Activated naive CD8-positive, alpha-beta T cell treated with anti-CD3 and anti-CD28 coated beads for 36 hours (primary cell): ENCODE results near the gene SHE. TPM values are rescaled to one million over a fixed set of nuclear protein-coding genes. Genes with fewer than 3 reads are reported as not detected.
A peak's percentile ranks its signal among the peaks of the same experiment; 100 is the strongest.

Source experiments
- DNase-seq: peaks from one replicate; pipeline ENCODE4 v3.0.0; 2021
- H3K27ac Mint-ChIP-seq: one replicate; pipeline ENCODE4 v1.8.0; 2022; ENCODE audit warnings: mild to moderate bottlenecking, moderate library complexity, mixed read lengths
- H3K27me3 Mint-ChIP-seq: one replicate; pipeline ENCODE4 v1.8.0; 2022; ENCODE audit warnings: mild to moderate bottlenecking, mixed read lengths
- H3K36me3 Mint-ChIP-seq: one replicate; pipeline ENCODE4 v1.8.0; 2021; ENCODE audit warnings: mild to moderate bottlenecking, mixed read lengths
- H3K4me1 Mint-ChIP-seq: one replicate; pipeline ENCODE4 v1.8.0; 2021; ENCODE audit warnings: mixed read lengths
- H3K4me3 Mint-ChIP-seq: one replicate; pipeline ENCODE4 v1.8.0; 2022; ENCODE audit warnings: mild to moderate bottlenecking, moderate library complexity, mixed read lengths
- H3K9me3 Mint-ChIP-seq: one replicate; pipeline ENCODE4 v1.8.0; 2022; ENCODE audit warnings: mixed read lengths
- total RNA-seq, 2 experiments: library from RNA; stranded (reverse); gene quantifications; one replicate each; pipeline ENCODE4 v1.2.3, GENCODE V29; 2021

Gene SHE
- total RNA-seq, 2 experiments from 2014 or later = not detected

DNA sequence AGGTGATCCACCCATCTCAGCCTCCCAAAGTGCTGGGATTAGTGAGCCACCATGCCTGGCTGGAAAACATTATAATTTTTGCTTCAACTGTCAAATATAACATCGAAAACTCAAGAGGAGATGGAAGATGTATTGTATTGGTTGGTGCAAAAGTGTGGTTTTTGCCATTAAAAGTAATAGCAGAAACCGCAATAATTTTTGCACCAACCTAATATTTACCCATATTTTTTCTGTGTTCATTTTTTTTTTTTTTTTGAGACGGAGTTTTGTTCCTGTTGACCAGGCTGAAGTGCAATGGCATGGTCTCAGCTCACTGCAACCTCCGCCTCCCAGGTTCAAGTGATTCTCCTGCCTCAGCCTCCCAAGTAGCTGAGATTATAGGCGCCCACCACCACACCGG, 27.1 kb upstream of the SHE start:
- no peak for DNase-seq
- H3K4me3 Mint-ChIP-seq = no peak overlapping the region
- no peaks in the 10 kb centered on the region for H3K4me1 Mint-ChIP-seq
- H3K27ac Mint-ChIP-seq = no peak overlapping the region
- peaks cover 3% of the 10 kb centered on the region for H3K27me3 Mint-ChIP-seq
- no peaks in the 10 kb centered on the region for H3K36me3 Mint-ChIP-seq
- H3K9me3 Mint-ChIP-seq = no peaks in the 10 kb centered on the region

GRCh38 chr1:154527192-154527591, 25.0 kb upstream of the SHE start:
- DNase-seq = no peak
- H3K27ac Mint-ChIP-seq = no peak overlapping the region
- no peaks in the 10 kb centered on the region for H3K4me1 Mint-ChIP-seq
- no peaks in the 10 kb centered on the region for H3K36me3 Mint-ChIP-seq
- no peak overlapping the region for H3K4me3 Mint-ChIP-seq
- peaks cover 3% of the 10 kb centered on the region for H3K27me3 Mint-ChIP-seq
- H3K9me3 Mint-ChIP-seq = no peaks in the 10 kb centered on the region

DNA sequence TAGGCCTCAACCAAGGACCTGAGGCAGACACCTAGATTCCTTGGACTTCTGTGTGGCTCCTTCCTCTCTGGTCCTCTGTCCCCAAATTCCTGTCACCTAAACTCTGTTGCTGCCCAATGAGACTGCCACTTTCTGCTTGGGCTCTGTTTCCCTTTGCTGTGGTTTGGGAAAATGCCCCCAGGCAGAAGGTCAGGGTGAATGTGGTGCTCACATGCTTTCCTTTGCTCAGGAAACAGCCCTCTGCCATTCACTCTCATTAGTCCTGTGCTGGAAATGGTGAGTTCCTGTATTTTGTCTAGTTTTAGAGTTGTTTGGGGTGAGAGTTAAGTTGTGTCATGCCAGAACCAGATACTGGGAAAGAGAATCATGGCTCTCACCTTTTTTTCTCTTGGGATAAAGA, 22.7 kb upstream of the SHE start:
- Mint-ChIP-seq H3K36me3 (no peaks in the 10 kb centered on the region), H3K4me3 (no peak overlapping the region), H3K27me3 (peaks cover 3% of the 10 kb centered on the region), H3K4me1 (peaks cover 3% of the 10 kb centered on the region), H3K27ac (no peak overlapping the region), H3K9me3 (no peaks in the 10 kb centered on the region)
- DNase-seq = no peak

DNA sequence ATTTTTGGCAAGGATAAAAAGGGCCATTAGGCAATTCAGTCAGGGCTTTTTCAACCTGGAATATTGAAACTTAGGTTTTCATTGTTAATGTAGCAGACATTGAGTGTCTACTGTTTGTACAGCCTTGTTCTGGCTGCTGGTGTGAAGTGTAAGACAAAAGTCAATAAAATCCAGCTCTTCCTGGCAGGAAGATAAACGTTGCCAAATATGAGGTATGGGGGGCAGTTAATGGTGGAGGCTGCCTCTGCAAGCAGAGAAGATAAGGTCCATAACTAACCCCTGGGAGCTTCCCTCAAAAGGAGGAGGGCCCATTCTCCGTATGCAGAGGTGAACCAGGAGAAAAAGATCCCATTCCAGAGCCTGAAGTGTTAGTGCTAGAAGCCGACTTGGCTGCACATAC, 19.5 kb upstream of the SHE start:
- H3K27me3 Mint-ChIP-seq = no peaks in the 10 kb centered on the region
- H3K27ac Mint-ChIP-seq = no peak overlapping the region
- H3K36me3 Mint-ChIP-seq = no peaks in the 10 kb centered on the region

GRCh38 chr1:154520333-154520732, 18.1 kb upstream of the SHE start:
- no peak for DNase-seq
- no peak overlapping the region for H3K4me3 Mint-ChIP-seq
- H3K4me1 Mint-ChIP-seq = peaks cover 3% of the 10 kb centered on the region
- H3K27ac Mint-ChIP-seq = no peak overlapping the region
- no peaks in the 10 kb centered on the region for H3K9me3 Mint-ChIP-seq
- H3K36me3 Mint-ChIP-seq = no peaks in the 10 kb centered on the region
- no peaks in the 10 kb centered on the region for H3K27me3 Mint-ChIP-seq

More for the DNA sequence above, 19.5 kb upstream of the SHE start:
- Mint-ChIP-seq H3K4me3 (no peak overlapping the region), H3K9me3 (no peaks in the 10 kb centered on the region), H3K4me1 (peaks cover 3% of the 10 kb centered on the region)
- no peak for DNase-seq

DNA sequence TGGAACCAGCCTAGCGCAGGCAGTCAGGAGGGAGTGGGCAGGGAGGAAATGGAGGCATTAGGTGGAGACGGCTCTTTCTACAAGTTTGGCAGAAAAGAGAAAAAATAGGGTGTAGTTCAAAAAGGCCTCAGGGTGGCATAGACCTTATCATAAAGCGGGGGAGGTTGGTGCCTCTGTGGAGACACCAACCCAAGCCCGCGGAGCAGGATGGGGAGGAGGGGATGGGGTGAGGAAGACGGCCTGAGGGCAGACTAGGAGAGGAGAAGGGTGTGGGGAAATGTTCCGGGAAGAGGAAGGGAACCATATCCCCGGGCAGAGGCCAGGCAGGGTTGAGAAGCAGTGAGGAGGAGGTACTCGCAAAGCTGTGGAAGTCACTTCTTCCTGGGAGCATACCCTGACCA, 17.4 kb upstream of the SHE start:
- Mint-ChIP-seq H3K4me1 (peaks cover 3% of the 10 kb centered on the region), H3K9me3 (no peaks in the 10 kb centered on the region), H3K4me3 (no peak overlapping the region), H3K27ac (no peak overlapping the region), H3K36me3 (no peaks in the 10 kb centered on the region), H3K27me3 (no peaks in the 10 kb centered on the region)
- DNase-seq = no peak

DNA sequence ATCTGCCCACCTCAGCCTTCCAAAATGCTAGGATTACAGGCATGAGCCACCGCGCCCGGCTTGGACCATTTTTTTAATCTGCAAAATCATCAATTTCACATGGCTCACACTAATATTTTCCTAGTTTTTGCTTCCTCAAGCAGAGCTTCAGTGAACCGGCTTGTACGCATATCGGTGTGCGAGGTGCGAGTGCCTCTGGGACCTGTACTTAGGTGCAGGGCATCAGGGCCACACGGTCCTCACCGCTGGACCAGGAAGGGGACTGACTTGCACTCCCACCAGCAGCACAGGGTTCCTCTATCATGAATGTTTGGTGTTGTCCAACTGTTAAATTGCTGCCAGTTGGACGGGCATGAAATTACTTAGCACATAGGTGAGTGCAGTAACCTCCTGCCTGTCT, 15.4 kb upstream of the SHE start:
- H3K9me3 Mint-ChIP-seq = no peaks in the 10 kb centered on the region

DNA sequence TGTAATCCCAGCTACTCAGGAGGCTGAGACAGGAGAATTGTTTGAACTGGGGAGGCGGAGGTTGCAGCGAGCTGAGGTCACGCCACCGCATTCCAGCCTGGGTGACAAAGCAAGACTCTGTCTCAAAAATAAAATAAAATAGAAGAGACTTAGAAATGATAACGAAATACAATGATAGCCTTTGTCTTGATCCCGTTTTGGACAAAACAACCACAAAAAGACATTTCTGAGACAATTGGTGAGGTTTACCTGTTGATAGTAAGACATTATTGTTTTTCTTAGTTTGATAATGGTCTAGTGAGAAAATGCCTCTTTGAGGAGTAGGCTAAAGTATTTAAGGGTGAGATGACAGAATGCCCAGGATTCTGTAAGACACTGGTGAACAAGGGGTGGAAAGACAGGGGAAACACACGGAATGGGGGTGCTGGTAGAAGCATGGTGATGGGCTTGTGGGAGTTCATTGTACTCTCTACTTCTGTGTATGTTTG, 11.9 kb upstream of the SHE start:
- H3K27ac Mint-ChIP-seq = no peak overlapping the region
- no peaks in the 10 kb centered on the region for H3K4me1 Mint-ChIP-seq
- peaks cover 7% of the 10 kb centered on the region for H3K27me3 Mint-ChIP-seq
- H3K9me3 Mint-ChIP-seq = no peaks in the 10 kb centered on the region
- no peak for DNase-seq
- no peak overlapping the region for H3K4me3 Mint-ChIP-seq
- no peaks in the 10 kb centered on the region for H3K36me3 Mint-ChIP-seq

More for the DNA sequence above, 15.4 kb upstream of the SHE start:
- H3K27me3 Mint-ChIP-seq = no peaks in the 10 kb centered on the region
- peaks cover 3% of the 10 kb centered on the region for H3K4me1 Mint-ChIP-seq
- no peak for DNase-seq
- no peaks in the 10 kb centered on the region for H3K36me3 Mint-ChIP-seq
- no peak overlapping the region for H3K27ac Mint-ChIP-seq
- no peak overlapping the region for H3K4me3 Mint-ChIP-seq

- no peak overlapping the region for H3K27ac Mint-ChIP-seq
- H3K27me3 Mint-ChIP-seq = peaks cover 11% of the 10 kb centered on the region
- H3K36me3 Mint-ChIP-seq = no peaks in the 10 kb centered on the region
- no peak overlapping the region for H3K4me3 Mint-ChIP-seq
- no peak for DNase-seq
- no peaks in the 10 kb centered on the region for H3K9me3 Mint-ChIP-seq
- H3K4me1 Mint-ChIP-seq = no peaks in the 10 kb centered on the region
These were observed 10.5 kb upstream of the SHE start for GRCh38 chr1:154512760-154513159.

DNA sequence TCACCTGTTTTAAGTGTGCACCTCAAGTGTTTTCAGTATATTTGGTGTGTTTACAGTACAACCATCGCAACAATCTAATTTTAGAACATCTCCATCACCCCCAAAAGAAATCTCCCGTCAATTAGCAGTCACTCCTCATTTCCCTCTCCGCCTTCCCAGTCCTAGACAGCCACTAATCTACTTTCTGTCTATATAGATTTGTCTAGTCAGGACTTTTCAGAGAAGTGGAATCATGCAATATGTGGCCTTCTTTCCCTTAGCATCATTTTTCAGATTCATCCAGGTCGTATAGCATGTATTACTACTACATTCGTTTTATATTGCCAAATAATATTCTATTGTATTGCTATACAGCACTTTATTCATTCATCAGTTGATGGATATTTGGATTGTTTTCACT, 1.7 kb upstream of the SHE start:
- no peak overlapping the region for H3K27ac Mint-ChIP-seq
- no peak for DNase-seq
- no peaks in the 10 kb centered on the region for H3K36me3 Mint-ChIP-seq
- peaks cover 76% of the 10 kb centered on the region for H3K27me3 Mint-ChIP-seq
- H3K4me1 Mint-ChIP-seq = peaks cover 4% of the 10 kb centered on the region
- H3K4me3 Mint-ChIP-seq = no peak overlapping the region
- no peaks in the 10 kb centered on the region for H3K9me3 Mint-ChIP-seq

DNA sequence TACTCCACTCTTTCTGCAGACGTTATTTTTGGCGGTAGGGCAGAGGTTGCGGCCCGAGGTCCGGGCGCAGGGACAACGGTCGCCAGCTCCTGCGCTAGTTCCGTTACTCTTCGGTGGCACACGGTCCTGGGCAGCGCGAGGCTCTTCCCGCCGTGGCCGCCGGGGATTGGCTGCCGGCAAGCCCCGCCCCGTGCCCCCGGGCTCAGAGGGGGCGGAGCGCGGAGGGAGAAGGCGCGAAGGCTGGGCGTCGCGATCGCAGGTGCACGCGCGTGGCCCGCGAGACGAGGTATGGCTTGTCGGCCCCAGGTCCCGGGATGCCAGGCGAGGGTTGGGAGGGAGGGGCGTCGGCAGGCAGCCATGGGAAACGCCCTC, 518 bp upstream of the SHE start:
- H3K27ac Mint-ChIP-seq = no peak overlapping the region
- DNase-seq = peak; percentile 12
- no peaks in the 10 kb centered on the region for H3K9me3 Mint-ChIP-seq
- H3K4me3 Mint-ChIP-seq = peak overlapping the region; percentile 51
- no peaks in the 10 kb centered on the region for H3K36me3 Mint-ChIP-seq
- H3K4me1 Mint-ChIP-seq = peaks cover 4% of the 10 kb centered on the region
- peaks cover 71% of the 10 kb centered on the region for H3K27me3 Mint-ChIP-seq

DNA sequence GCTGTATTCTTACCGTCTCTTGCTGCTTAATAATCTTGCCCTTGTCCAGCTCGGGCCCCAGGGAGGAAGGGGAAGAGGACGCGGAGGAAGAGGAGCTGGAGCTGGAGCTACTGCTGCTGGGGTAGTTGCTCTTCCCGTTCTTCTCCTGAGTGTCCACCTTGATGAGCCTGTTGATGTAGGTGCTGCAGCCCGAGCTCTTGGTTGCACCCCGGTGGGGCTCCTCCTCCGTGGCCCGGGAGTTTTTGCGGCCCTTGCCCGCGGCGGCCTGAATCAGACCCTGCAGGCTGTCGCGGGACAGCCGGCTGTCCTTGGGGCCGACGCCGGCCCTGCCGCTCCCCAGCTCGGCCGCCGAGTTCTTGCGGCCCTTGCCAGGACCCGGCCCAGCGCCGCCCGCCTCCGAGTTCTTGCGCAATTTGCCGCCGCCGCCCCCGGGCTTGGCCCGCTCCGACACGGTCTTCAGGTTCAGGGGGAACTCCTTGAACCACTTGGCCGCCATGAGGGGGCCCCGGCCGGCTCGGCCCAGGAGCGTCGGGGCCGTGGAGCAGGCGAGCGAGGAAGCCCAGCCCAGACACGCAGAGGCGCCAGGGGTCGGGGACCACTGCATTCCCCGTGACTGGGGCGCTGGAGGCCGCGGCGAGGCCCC, 668 bp downstream of the SHE start:
- no peaks in the 10 kb centered on the region for H3K9me3 Mint-ChIP-seq
- H3K27ac Mint-ChIP-seq = no peak overlapping the region
- peaks cover 63% of the 10 kb centered on the region for H3K27me3 Mint-ChIP-seq
- no peaks in the 10 kb centered on the region for H3K36me3 Mint-ChIP-seq
- H3K4me1 Mint-ChIP-seq = peaks cover 13% of the 10 kb centered on the region
- no peak overlapping the region for H3K4me3 Mint-ChIP-seq
- DNase-seq = peak; percentile 10

DNA sequence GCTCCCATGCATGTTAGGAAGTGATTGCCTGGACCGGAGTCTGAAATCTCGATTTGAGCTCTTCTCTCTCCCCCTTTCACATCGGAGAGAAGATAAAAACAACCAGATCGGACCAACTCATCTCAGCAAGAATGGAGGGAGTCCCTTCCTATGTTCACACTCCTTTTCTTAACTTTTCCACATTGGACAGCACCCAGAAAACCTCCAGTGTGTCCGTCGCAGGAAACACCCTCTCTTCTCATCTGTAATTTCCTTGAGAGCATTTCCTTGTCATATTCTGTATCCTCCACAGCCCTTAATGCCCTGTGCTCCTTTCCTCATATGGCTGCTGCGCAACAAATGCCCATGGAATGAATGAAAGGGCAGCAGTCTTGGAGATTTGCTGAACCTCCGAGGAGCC, 1.7 kb downstream of the SHE start:
- H3K27me3 Mint-ChIP-seq = peaks cover 55% of the 10 kb centered on the region
- no peaks in the 10 kb centered on the region for H3K9me3 Mint-ChIP-seq
- no peak overlapping the region for H3K27ac Mint-ChIP-seq
- no peaks in the 10 kb centered on the region for H3K36me3 Mint-ChIP-seq
- no peak for DNase-seq
- H3K4me1 Mint-ChIP-seq = peaks cover 20% of the 10 kb centered on the region
- H3K4me3 Mint-ChIP-seq = no peak overlapping the region

GRCh38 chr1:154499446-154499845, 2.8 kb downstream of the SHE start:
- peaks cover 48% of the 10 kb centered on the region for H3K27me3 Mint-ChIP-seq
- no peak overlapping the region for H3K4me3 Mint-ChIP-seq
- no peak overlapping the region for H3K27ac Mint-ChIP-seq
- peaks cover 22% of the 10 kb centered on the region for H3K4me1 Mint-ChIP-seq
- no peak for DNase-seq
- no peaks in the 10 kb centered on the region for H3K36me3 Mint-ChIP-seq
- H3K9me3 Mint-ChIP-seq = no peaks in the 10 kb centered on the region

DNA sequence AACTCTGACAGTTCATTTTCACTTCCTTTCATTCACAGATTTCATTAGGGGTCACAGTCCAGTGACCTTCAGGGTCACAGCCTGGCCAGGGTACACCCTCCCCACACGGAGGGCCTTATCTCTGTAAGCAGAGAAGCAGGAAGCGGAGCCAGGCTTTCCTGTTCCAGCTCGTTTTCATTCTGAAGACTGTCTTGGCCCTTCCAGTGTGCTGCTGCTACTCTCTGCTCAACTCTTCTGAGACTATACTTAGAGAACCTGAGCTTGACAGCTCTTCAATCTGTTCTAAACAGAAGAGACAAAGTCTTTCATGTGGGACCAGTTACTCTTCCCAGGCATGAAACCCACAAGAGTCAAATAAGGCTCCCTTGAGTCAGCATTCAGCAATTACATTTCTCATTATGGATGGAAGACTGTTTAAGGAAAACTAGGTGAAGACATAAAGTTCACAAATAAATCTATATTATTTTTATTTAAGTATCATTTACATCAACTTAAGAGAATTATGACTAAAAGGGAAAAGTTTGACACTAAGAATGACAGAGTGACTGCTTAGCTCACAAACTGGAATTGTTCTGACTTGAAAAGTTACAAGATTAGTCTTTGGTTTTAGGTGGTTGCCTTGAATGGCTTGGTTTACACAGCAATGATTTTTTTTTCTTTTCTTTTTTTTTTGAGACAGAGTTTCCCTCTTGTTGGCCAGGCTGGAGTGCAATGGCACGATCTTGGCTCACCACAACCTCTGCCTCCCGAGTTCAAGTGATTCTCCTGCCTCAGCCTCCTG, 5.0 kb downstream of the SHE start:
- Mint-ChIP-seq H3K4me1 (peaks cover 31% of the 10 kb centered on the region), H3K36me3 (no peaks in the 10 kb centered on the region), H3K27ac (peak overlapping the region; percentile 48), H3K9me3 (no peaks in the 10 kb centered on the region), H3K4me3 (no peak overlapping the region), H3K27me3 (peaks cover 29% of the 10 kb centered on the region)
- DNase-seq = no peak

- H3K27ac Mint-ChIP-seq = no peak overlapping the region
- DNase-seq = no peak
- H3K36me3 Mint-ChIP-seq = no peaks in the 10 kb centered on the region
- peaks cover 26% of the 10 kb centered on the region for H3K27me3 Mint-ChIP-seq
- peaks cover 32% of the 10 kb centered on the region for H3K4me1 Mint-ChIP-seq
- no peaks in the 10 kb centered on the region for H3K9me3 Mint-ChIP-seq
- H3K4me3 Mint-ChIP-seq = no peak overlapping the region
These were observed 5.8 kb downstream of the SHE start for GRCh38 chr1:154496383-154496782.
